AG20443 (cell line): ENCODE results near the gene LPA.
"Not testable (repeated sequence)": the region's sequence is repeated elsewhere in the genome, so short reads cannot be mapped to it uniquely, and the experiment has no call there.

Experiments
- DNase-seq: peaks from one replicate; pipeline ENCODE4 v3.0.0; 2012; ENCODE audit warnings: low spot score, mixed read lengths

Gene LPA

DNA sequence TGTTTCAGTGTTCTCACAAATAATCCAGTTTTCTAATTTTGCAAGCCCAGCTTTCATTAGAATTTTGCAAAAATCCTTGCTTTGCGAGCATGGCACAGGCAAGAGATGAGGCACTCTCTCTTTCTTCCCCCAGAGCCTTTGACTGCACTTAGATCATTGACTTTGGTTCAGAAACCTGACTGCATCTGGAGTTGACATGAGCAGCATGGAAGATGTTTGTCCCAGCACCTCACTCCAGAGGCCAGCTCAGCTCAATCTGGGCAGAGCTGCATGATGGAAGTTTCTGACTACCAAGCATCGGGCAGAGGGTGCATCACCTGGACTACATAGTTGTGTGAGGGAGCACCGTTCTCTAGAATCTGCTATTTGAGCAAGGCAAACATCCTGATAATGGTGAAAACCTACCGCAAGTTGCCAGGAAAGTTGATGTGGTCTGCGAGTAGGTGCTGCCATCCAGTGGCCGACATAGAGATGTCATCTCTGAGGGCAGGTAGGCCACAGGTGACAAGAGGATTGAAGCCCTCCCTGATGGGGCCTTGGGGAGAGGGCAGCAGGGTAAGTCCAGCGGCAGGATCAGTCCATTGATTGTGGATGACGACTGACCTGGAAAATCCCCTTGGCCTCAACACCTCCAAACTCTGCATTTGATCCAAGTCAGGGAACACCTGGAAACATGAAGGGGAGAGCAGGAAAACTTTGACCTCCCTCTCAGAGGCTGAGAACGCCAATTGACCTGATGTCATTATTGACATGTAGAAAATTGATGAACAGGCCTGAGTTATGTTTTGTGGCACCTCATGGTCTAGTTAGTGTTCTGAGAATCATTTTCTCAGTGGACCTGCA, 3.8 kb upstream of the LPA start:
- no peak for DNase-seq

DNA sequence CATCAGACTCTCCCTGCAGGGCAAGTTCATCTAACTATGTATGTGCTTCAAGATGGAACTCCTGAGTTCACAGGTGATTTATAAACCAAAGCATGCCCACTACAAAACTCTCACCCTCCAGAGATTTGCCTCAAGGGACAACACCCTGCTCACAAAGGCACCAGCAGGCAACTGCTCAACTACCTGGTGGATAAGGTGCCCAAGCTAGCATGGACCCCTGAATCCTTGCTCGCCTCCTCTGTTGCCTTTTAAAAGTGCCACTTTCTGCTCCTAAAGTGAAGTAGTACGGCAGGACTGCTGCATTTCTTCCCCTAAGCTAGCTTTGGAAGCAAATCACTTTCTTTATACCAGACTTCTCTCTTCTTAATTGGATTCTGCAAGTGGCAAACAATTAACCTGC, 1.2 kb downstream of the LPA start:
- DNase-seq: no peak

DNA sequence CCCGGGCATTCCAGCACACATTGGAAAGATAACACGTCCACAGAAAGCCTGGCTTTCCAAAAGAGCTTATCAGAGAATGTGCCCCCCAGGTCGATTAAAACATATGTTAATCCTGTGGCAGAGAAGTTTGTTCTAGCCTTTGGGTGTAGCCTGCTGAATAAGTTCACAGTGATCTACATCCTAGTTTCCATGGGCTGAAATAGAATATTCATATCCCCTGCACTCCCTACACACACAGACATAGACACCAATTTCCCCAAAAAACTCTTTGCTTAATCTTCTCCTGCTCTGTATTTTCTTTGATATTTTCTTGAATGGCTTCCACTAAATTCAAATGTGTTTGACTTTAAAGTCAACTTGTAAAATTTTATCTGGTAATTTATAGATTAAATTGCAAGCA, 1.6 kb downstream of the LPA start:
- no peak for DNase-seq

DNA sequence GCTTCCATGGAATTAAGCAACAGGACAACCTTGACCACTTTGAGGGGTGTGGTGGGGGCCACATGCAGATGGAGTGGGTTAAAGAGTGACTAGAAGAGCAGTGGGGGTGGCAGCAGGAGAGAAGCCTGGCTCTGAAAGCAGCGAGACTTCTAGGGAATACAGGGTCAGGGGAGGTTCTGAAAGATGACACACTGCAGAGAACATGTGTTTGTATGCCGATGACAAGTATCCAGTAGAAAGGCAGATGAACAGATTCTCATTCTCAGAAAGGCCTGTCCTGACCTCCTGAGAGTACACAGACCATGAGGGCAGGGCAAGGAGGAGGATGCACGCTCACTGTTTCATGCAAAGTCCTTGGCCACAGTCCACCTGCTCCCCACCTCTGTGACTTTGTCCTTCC, 2.9 kb downstream of the LPA start:
- DNase-seq: no peak

DNA sequence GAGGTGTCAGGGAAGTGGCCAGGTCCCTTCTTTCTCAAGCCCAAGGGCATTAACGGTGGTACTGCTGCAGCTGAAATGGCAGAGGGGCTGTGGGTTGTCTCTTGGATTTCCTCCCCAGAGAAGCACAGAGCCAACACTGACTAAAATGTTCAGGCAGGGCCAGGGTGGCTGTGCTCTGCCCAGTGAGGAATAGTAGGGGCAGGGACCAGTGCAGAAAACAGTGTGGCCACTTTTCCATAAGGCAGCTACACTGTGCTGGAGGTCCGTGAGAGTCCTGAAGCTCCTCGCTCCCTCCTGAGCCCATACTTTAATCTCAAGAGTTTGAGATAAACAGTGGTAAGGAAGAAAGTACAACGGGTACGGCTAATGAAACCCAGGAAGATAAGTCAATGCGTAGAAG, 4.5 kb downstream of the LPA start:
- no peak for DNase-seq

DNA sequence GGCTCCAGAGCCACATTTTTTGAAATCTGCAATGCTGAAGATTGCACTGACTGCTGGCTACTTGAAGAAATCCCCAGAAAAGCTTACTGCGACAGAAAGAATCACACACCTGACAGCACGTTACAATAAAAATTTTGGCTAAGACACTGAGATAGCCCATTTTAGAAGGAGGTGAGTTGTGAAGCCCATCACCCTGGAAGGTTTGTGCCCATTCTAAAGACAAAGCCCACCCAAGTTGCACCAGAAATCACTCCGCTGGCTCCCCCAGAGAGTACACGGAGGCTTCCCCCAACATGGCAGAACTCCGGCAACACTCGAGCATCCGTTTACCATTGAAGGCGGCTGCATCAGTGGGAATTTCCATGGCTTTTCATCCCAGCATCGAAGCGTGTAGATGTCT, 29.4 kb downstream of the LPA start:
- DNase-seq: peak; percentile 53

DNA sequence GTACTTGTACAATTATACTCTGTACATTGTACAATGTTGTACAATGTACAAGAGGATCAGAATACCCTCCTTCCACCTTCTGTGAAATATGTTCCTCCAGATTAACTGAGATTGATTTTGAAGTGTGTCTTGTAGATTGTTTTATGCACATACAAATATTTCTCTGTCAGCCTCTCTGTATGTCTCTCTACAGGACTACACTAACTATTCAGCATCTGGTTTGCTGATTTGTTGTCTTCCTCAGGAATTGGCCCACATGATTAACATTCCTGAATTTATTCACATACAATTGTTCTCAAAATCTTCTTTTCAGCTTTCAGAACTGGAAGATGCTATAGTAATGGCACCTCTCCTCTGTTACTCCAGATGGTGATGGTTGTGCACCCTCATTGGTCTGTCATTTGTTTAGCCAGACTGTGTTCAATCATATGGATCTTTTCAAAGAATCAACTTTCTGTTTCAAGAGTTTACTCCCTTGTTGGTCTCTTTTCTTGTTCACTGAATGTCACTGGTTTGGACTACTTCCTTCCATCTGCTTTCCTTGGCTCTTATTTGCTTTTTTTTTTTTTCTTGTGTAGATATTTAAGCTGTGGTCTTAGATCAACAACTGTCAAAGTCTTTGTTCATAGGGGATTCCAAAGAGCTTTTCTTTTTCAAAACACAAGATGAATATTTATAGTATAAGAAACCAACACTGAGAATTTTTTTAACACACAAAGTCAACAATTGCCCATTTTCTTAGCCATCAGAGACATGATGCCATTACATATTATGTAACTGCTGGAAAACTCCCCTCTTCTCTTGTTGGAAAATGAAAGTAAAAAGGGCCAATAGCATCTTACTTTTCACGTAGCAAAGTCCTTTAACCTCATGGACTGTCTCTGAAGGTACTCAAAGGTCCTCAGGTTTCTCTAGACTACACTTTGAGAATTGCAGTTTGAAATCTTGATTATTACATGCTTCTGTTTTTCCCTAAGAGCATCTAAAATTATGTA, 67.9 kb downstream of the LPA start:
- no peak for DNase-seq

DNA sequence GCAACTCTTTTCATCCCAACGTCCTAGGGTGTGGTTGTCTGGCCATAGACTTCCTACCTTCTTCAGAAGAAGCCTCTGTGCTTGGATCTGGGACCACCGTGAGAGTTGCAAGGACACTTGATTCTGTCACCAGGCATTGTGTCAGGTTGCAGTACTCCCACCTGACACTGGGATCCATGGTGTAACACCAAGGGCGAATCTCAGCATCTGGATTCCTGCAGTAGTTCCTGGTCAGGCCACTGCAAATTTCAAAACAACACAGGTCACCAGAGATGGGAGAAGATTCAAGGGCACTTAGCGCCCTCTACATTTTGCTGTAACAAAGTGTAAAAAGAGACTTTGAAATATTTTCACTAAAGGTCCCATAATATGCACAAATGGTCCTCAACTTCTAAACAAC, 68.8 kb downstream of the LPA start:
- DNase-seq: not testable (repeated sequence)

DNA sequence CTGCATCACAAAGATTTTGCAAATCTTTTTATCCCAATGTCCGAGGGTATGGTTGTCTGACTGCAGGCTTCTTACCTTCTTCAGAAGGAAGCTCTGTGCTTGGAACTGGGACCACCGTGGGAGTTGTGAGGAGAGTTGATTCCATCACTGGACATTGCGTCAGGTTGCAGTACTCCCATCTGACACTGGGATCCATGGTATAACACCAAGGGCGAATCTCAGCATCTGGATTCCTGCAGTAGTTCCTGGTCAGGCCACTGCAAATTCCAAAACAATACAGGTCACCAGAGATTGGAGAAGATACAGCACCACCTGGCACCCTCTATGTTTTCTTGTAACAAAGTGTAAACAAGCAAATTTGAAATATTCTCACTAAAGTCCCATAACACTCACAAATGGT, 77.7 kb downstream of the LPA start:
- no peak for DNase-seq

DNA sequence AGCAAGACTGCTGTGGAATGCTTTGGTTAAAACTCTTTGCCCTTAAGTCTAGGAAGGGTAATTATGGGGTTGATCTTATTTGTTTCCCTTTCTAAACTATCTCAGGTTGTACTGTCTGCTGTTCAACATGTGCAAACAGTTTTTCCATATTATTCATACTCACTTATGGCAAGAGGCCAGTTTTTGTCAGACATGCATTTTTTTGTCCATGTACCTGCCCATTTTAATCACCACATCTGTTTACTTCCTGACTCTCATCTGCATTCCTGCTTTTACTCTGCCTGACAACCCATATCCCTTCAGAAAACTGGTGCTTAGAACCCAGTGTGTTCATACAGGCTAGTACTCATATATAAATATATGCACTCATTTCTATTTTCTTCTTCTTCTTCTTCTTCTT, 80.3 kb downstream of the LPA start:
- DNase-seq: no peak

DNA sequence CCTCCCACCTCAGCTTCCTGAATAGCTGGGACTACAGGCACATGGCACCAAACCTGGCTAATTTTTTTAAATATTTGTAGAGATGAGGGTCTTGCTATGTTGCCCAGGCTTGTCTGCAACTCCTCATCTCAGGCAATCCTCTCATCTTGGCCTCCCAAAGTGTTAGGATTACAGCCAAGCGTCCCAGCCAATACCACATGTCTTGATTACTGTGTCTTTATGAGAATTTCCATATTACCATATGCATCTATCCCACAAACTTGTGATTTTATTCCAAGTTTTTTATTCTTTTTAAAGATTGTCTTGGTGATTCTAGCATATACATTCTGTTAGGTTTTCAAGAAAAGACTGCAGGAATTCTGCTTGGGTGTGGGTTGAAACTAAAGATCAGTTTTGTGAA, 82.7 kb downstream of the LPA start:
- no peak for DNase-seq

DNA sequence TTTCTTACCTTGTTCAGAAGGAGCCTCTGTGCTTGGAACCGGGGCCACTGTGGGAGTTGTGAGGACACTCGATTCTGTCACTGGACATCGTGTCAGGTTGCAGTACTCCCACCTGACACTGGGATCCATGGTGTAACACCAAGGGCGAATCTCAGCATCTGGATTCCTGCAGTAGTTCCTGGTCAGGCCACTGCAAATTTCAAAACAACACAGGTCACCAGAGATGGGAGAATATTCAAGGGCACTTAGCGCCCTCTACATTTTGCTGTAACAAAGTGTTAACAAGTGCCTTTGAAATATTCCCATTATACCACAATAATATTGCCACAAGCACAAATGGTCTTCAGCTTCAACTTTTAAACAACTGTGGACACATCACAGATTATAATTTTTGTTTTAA, 85.6 kb downstream of the LPA start:
- DNase-seq: not testable (repeated sequence)

DNA sequence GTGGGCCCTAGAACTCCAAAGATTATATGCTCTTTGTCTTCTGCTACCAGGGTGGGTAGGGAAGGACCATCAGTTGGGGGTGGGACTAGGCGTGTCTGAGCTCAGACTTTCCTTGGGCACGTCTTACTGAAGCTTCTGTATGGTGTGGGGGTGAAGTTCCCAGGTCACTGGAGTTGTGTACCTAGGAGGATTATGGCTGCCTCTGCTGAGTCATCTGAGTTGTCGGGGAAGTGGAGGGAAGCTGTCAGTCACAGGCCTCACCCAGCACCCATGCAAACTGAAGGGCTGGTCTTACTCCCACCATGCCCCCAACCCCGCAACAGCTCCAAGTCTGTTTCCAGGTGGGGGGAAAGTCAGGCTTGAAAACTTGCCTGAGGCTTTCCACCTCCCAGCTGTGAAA, 90.1 kb downstream of the LPA start:
- DNase-seq: no peak

DNA sequence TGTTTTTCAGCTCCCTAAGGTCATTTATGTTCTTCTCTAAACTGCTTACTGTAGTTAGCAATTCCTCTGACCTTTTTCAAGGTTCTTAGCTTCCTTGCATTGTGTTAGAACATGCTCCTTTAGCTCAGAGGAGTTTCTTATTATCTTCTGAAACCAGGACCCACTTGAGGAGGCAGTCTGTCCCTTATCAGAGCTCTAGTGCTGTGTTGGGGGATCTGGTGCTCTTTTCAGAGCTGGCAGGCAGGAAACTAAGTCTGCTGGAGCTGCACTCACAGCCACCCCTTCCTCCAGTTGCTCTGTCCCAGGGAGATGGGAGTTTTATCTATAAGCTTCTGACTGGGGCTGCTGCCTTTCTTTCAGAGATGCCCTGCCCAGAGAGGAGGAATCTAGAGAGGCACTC, 92.9 kb downstream of the LPA start:
- not testable (repeated sequence) for DNase-seq

DNA sequence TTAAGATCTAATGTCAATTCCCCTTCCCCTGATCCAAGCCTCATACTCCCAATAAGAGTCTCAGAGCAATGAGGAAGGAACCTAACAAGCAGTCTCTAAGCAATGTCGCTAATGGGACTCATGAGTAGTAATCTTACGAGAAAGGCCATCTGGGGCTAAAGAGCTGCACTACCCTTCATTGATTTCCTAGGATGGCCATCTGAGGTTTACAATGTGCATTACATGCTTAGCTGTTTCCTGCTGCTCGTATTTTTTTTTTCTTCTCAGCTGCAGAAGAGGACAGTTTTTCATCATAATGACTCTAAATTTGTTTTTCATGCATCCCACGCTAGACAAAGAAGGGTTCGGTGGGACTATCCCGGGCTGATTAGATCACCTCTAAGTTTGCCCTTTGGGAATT, 119.3 kb downstream of the LPA start:
- no peak for DNase-seq

DNA sequence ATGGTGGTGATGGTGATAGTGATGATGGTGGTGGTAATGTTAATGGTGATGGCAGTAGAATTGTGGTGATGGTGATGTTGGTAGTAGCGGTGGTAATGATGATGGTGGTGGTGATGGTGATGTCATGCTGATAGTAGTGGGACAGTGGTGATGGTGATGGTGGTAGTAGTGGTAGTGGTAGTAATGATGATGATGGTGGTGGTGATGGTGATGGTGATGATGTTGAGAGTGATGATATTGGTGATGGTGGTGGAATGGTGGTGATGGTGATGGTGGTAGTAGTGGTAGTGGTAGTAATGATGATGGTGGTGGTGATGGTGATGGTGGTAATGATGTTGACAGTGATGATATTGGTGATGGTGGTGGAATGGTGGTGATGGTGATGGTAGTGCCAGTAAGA, 128.8 kb downstream of the LPA start:
- DNase-seq: no peak

DNA sequence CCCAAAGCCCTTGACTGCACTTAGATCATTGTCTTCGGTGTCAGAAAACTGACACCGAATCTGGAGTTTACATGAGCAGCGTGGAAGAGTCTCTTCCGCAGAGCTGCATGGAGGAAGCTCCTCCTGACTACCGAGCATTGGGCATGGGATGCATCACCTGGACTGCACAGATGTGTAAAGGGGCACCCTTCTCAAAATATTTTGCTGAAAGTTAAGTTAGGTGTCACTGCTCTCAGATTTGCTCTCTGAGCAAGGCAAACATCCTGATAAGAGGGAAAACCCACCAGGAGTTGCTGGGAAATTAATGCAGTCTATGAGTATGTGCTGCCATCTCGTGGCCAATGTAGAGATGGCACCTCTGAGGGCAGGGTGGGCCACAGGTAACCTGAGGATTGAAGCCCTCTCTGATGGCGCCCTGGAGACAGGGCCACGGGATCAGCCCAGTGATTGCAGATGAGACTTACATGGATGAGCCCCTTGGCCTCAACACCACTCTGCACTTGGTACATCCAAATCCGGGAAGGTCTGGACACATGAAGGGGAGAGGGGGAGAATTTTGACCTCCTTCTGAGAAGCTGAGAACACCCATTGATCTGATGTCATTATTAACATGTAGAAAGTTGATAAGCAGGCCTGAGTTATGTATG, 129.9 kb downstream of the LPA start:
- peak; percentile 73 for DNase-seq

DNA sequence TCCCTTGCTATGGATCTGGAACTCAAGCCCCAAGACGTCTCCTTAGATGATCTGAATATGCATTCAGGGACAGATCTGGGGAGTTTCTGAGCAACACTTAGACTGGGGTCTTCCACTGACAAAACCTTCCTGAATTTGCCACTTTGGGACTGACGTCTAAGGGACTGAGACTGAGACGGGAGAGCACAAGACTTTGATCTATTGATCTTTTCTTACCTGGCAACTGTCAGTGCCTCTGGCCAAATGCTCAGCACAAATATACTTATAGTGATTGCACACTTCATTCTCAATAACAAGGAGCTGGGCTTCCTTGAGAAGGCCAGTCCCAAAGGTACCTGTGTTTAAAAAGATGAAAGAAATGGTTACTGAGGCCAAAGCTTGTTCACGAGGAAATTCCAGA, 131.8 kb downstream of the LPA start:
- no peak for DNase-seq

DNA sequence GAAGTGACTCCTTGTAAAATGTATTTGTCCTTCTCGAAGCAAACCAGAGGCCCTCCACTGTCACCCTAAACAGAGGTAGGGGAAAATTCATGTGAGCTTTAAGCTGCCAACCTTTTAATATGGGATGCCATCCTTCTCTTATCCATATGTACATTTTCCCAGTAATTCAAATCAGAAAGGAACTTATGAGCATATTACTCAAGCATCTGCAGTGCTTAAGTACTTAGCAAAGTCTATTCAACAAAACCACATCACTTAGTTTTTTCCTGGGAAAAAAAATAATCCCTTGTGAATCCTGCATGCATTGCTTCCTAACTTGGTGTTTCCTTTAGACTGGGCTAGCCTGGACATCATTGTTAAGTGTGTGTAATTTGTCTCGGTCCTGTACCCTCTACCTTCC, 132.2 kb downstream of the LPA start:
- no peak for DNase-seq

DNA sequence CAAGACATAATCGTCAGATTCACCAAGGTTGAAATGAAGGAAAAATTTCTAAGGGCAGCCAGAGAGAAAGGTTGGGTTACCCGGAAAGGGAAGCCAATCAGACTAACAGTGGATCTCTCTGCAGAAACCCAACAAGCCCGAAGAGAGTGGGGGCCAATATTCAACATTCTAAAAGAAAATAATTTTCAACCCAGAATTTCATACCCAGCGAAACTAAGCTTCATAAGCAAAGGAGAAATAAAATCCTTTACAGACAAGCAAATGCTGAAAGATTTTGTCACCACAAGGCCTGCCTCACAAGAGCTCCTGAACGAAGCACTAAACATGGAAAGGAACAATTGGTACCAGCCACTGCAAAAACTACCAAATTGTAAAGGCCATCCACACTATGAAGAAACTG, 134.6 kb downstream of the LPA start:
- DNase-seq: not testable (repeated sequence)

DNA sequence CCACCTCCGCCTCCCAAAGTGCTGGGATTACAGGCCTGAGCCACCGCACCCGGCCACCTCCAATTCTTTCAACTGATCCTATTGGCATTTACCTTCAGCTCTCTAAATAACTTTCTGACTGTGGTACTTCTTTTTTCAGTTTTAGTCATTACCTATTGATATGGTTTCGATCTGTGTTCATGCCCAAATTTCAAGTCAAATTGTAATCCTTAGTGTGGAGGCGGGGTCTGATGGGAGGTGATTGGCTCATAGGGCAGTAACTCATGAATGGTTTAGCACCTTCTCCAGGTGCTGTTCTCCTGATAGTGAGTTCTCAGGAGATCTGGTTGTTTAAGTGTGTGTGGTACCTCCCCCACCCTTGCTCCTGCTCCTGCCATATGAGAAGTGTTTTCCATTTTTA, 140.9 kb downstream of the LPA start:
- no peak for DNase-seq

DNA sequence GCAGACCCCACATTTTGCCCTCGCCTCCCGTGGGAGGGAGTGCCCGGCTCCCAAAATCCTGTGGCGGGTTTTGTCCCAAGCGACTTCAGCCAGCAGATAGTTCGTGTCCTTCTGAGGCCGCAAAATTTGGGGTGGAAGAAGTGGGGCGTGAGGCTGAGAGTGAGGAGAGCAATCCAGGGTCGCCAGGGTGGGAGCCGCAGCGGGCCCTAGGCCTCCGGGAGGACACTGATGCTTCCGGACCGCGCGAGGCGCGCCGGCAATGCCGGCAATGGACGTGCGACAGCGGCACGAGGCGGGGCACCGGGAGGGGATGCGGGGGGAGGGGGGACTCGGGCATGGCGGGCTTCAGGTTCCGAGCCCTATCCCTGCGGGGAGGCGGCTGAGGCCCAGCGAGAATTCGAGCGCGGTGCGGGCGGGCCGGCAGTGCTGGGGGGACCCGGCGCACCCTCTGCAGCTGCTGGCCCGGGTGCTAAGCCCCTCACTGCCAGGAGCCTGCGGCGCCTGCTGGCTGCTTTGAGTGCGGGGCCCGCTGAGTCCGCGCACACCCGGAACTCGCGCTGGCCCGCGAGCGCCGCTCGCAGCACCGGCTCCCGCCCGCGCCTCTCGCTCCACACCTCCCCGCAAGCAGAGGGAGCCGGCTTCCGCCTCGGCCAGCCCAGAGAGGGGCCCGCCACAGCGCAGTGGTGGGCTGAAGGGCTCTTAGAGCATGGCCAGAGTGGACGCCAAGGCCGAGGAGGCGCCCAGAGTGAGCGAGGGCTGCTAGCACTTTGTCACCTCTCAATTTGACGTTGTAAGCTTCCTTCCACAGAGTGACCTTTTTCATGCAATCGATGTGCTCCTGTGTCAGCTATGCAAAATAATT, 143.8 kb downstream of the LPA start:
- peak; percentile 89 for DNase-seq
